ENCODE measurements around the gene ADAR.

DNA sequence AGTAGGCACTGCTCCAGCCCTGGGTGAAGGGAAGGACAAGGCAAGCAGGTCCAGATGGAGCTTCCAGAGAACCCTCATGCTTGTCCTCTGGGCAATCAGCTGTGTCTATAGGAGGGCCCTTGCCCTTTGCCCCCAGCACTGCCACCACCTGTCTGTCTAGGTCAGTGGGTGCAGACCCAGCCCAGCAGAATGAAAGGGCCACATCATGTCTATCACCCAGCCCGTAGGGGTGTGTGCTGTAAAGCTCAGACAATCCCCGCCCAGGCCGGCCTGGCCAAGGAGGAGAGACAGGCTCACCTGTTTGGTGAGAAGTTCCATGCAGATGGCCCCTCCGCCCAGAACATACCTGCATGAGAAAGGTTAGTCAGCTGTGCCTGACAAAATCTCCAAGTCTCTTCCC is 56.5 kb downstream of the ADAR start:
- TF ChIP-seq MXI1 (IDR thresholded peaks at IDR 0.05; ENCODE audit: borderline replicate concordance, low read depth, low read length) (no peak), POLR2A (IDR thresholded peaks at IDR 0.05; ENCODE audit: low read depth, low read length) (no peak), RAD21 (IDR thresholded peaks at IDR 0.05; ENCODE audit: low read length) (no peak), USF2 (IDR thresholded peaks at IDR 0.05; ENCODE audit: low read depth, low read length) (no peak), FOS (IDR thresholded peaks at IDR 0.05; ENCODE audit: low read depth, low read length) (no peak), RCOR1 (IDR thresholded peaks at IDR 0.05; ENCODE audit: insufficient replicate concordance, low read length) (no peak), SMC3 (IDR thresholded peaks at IDR 0.05; ENCODE audit: low read depth, low read length) (no peak), RFX5 (IDR thresholded peaks at IDR 0.05; ENCODE audit: low read depth, low read length) (no peak), MAFK (IDR thresholded peaks at IDR 0.05; ENCODE audit: low read depth, low read length) (no peak), CEBPB (IDR thresholded peaks at IDR 0.05; ENCODE audit: low read depth, low read length) (no peak)
- TF ChIP-seq, protein P1, sequence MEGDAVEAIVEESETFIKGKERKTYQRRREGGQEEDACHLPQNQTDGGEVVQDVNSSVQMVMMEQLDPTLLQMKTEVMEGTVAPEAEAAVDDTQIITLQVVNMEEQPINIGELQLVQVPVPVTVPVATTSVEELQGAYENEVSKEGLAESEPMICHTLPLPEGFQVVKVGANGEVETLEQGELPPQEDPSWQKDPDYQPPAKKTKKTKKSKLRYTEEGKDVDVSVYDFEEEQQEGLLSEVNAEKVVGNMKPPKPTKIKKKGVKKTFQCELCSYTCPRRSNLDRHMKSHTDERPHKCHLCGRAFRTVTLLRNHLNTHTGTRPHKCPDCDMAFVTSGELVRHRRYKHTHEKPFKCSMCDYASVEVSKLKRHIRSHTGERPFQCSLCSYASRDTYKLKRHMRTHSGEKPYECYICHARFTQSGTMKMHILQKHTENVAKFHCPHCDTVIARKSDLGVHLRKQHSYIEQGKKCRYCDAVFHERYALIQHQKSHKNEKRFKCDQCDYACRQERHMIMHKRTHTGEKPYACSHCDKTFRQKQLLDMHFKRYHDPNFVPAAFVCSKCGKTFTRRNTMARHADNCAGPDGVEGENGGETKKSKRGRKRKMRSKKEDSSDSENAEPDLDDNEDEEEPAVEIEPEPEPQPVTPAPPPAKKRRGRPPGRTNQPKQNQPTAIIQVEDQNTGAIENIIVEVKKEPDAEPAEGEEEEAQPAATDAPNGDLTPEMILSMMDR (conservative IDR thresholded peaks at IDR 0.05; ENCODE audit: low read depth, low read length): no peak
- TF ChIP-seq, protein P2, sequence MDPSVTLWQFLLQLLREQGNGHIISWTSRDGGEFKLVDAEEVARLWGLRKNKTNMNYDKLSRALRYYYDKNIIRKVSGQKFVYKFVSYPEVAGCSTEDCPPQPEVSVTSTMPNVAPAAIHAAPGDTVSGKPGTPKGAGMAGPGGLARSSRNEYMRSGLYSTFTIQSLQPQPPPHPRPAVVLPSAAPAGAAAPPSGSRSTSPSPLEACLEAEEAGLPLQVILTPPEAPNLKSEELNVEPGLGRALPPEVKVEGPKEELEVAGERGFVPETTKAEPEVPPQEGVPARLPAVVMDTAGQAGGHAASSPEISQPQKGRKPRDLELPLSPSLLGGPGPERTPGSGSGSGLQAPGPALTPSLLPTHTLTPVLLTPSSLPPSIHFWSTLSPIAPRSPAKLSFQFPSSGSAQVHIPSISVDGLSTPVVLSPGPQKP (IDR thresholded peaks at IDR 0.05; ENCODE audit: borderline replicate concordance, low read depth, low read length): no peak
